Germinal center (tissue), 1 donor: Measurements from ENCODE around the gene ZSWIM8.
A peak's percentile ranks its signal among the peaks of the same experiment; 100 is the strongest.
"Not testable (repeated sequence)": the region's sequence is repeated elsewhere in the genome, so short reads cannot be mapped to it uniquely, and the experiment has no call there.

Source experiments
- DNase-seq: peaks from one replicate; pipeline ENCODE4 v3.0.0; 2012; ENCODE audit warnings: mixed read lengths, low spot score

Gene ZSWIM8

DNA sequence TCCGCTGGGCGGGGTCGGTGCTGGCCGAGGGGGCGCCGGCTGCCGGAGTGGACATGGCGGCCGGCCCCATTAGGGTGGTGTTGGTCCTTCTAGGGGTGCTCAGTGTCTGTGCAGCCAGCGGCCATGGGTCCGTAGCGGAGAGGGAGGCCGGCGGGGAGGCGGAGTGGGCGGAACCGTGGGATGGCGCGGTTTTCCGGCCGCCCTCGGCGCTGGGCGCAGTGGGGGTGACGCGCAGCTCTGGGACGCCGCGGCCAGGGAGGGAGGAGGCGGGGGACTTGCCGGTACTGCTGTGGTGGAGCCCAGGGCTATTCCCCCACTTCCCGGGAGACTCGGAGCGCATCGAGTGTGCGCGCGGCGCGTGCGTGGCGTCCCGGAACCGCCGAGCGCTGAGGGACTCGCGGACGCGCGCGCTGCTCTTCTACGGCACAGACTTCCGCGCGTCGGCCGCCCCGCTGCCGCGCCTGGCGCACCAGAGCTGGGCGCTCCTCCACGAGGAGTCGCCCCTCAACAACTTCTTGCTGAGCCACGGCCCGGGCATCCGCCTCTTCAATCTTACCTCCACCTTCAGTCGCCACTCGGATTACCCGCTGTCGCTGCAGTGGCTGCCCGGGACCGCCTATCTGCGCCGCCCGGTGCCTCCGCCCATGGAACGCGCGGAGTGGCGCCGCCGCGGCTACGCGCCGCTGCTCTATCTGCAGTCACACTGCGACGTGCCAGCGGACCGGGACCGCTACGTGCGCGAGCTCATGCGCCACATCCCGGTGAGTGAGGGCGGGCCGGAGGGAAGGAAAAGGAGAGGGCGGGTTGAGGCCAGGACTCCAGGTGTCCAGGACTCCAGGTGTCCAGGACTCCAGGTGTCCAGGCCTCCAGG is 12.9 kb upstream of the ZSWIM8 start:
- peak; percentile 80 for DNase-seq

GRCh38 chr10:73773152-73773879 is 12.1 kb upstream of the ZSWIM8 start:
- no peak for DNase-seq

DNA sequence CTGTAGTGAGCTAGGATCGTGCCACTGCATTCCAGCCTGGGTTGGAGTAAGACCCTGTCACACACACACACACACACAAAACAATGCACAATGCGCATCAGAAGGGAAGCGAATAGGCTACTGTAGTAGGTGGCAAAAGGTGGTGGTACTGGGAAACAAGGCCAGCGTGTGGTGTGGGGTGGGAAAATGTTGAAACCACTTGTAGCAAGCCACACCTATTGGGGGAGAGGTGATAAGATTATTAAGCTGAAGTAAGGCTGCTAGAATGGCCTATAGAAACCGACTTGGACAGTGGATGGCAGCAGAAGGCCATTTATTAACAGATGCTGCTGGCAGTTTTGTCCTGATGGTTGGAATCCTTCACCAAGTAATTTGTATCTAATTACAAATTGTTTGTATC is 10.8 kb upstream of the ZSWIM8 start:
- DNase-seq, result no peak

DNA sequence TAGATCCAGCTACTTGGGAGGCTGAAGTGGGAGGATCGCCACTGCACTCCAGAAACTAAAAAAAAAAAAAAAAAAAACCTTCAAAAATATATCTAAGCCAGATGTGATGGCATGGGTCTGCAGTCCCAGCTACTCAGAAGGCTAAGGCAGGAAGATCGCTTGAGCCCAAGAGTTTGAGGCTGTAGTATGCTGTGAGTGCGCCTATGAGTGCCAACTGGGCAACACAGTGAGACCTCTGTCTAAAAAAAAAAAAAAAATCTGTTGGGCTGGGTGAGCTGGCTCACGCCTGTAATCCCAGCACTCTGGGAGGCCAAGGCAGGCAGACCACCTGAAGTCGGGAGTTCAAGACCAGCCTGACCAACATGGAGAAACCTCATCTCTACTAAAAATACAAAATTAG is 6.4 kb upstream of the ZSWIM8 start:
- no peak for DNase-seq

GRCh38 chr10:73779539-73780197 is 5.7 kb upstream of the ZSWIM8 start:
- no peak for DNase-seq

- DNase-seq, result no peak
These were observed 5.1 kb upstream of the ZSWIM8 start for GRCh38 chr10:73780301-73780700.

DNA sequence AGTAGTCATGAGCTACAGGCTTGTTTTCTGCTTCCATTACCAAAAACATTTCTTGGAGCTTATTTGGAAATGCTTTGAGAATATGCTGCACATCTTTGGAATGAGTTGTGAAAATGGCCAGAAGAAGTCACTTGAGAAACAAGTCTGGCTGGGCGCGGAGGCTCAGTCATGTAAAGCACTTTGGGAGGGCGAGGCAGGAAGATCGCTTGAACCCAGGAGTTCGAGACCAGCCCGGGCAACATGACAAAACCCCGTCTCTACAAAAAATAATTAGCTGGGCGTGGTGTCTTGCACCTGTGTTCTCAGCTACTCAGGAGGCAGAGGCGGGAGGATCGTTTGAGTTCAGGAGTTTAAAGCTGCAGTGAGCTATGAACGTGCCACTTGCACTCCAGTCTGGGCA is 4.4 kb upstream of the ZSWIM8 start:
- no peak for DNase-seq

GRCh38 chr10:73781548-73781878 is 3.9 kb upstream of the ZSWIM8 start:
- DNase-seq, result no peak

DNA sequence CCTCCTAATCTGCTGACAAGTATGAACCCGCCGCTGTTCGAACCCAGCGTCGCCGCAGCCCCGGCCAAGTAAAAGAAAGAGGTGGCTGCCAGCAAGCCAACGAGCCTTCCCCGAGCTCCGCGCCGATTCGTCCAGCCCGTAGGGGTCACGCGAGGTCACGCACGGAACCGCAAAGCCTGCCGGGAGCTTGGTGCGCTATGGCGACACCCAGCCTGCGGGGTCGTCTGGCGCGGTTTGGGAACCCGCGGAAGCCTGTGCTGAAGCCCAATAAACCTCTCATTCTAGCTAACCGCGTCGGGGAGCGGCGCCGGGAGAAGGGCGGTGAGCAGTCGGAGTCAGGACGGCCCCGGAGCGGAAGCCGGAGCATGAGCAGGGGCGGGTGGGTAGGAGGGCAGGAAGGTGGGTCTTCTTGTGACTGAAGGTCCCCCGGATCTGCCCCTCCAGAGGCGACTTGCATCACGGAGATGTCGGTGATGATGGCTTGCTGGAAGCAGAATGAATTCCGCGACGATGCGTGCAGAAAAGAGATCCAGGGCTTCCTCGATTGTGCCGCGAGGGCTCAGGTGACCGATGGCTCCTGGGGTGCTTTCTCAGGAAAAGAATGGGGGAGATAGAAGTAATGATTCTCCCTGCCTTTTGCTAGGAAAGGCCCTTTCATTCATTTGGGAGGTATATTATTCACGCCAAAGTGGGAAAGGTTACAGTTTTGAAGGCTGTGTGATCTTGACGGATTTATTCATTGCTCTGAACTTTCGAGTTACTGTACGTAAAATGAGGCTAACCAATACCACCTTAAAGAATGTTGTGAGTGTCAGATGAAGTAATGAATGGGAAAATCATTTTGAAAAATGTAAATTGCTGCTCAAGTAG is 3.3 kb upstream of the ZSWIM8 start, which contains the start of gene CHCHD1:
CHCHD1 (plus strand) TSS at position 170 of the 870 bp plus-strand sequence; CDS start at position 198, 28 bp downstream.
- DNase-seq, result peak; percentile 90

DNA sequence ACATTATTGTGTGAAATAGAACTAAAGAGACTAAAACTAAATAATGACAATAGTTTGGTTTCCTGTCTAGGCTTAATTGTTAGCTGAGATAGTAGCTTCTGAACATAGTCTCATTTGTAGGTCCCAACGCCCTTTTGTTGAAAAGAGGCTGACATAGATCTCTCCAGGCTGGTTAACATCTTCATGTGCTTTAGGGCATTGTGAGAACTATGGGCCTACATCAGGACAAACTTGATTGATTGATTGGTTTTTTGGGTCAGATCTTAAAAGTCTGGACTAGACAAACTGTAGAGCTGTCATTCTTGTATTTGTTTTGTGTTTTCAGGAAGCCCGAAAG is 2.7 kb upstream of the ZSWIM8 start:
- DNase-seq, result no peak

GRCh38 chr10:73785721-73786511 is 510 bp downstream of the ZSWIM8 start:
- DNase-seq, result peak; percentile 43

DNA sequence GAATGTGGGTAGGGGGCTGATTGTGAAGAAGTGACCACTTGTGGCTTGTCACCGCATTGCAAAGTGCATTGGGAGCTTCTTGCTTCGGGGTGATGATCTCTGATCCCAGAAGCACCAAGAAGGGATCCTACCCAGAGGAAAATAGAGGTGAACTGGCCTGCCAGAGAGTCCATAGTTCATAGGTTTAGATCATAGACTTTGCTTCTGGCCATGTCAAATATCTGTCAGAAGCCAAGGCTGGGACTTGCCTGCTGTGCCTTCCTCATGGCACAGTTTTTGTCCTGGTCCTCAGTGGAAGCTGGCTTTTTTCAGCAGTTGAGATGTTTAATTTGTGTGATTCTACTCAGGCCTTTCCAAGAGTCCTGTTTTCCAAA is 1.1 kb downstream of the ZSWIM8 start:
- DNase-seq, result no peak

GRCh38 chr10:73787031-73787800 is 1.8 kb downstream of the ZSWIM8 start:
- not testable (repeated sequence) for DNase-seq

DNA sequence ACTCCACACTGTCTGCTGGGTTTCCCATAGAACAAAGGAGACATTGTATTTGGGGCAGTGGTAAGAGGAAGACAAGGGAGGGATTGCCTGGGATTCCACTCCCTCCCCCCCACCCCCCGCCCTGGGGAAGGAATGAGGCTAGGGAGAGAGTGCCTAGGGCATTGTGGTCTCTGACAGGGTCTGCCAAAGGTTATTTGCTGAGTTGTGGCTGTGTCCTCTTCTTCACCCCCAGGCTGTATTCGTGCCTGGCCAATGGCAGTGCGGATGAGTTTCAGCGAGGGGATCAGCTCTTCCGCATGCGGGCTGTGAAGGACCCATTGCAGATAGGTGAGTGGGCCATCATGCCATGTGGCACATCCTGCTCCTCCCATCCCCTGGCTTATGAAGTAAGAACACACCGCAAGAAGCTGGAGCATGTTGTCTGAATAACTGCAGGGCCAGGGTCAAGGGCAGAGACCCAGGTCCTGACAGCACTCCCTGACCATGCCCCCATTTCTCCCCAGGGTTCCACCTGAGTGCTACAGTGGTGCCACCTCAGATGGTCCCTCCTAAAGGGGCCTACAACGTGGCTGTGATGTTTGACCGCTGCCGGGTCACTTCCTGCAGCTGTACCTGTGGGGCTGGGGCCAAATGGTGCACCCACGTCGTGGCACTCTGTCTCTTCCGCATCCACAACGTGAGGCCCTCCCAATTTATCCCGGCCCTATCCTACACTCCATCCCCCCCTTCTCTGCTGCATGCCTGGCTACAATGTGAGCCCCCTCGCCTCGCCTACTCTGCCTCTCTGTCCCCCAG is 3.7 kb downstream of the ZSWIM8 start:
- DNase-seq, result no peak

- DNase-seq, result no peak
These were observed 4.3 kb downstream of the ZSWIM8 start for GRCh38 chr10:73789659-73790055.

GRCh38 chr10:73790886-73791625 is 5.7 kb downstream of the ZSWIM8 start:
- DNase-seq, result no peak

DNA sequence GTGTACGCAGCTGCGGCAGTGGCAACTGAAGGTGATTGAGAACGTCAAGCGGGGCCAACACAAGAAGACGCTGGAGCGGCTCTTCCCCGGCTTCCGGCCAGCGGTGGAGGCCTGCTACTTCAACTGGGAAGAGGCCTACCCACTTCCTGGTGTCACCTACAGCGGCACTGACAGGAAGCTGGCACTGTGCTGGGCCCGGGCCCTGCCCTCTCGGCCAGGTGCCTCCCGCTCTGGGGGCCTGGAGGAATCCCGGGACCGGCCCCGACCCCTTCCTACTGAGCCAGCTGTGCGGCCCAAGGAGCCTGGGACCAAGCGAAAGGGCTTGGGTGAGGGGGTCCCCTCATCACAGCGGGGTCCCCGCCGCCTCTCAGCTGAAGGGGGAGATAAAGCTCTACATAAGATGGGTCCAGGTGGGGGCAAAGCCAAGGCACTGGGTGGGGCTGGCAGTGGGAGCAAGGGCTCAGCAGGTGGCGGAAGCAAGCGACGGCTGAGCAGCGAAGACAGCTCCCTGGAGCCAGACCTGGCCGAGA is 6.5 kb downstream of the ZSWIM8 start:
- no peak for DNase-seq

DNA sequence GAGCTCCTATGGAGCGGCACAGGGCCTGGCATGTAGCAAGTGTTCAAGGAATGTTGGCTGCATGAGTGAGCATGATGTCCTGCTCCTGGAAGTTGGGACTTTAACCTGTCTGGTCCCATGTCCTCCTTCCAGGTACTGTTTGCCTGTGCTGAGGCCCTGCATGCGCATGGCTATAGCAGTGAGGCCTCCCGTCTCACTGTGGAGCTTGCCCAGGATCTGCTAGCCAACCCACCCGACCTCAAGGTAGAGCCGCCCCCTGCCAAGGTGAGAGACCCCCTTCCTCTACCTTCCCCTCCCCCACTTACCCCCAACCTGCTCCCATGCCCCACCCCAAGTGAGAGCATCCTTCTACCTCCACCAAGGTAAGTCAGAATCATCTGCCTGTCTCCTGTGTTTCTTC is 8.1 kb downstream of the ZSWIM8 start:
- no peak for DNase-seq

DNA sequence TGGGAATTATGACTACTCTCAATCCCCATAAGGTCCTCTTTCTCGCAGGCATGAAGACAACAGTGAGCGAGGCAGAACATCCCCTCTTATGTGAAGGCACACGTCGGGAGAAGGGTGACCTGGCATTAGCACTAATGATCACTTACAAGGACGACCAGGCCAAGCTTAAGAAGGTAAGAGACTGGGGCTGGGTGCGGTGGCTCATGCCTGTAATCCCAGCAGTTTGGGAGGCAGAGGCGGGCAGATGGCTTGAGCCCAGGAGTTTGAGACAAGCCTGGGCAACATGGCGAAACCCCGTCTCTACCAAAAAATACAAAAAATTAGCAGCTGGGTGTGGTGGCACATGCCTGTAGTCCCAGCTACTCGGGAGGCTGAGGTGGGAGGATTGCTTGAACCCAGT is 10.1 kb downstream of the ZSWIM8 start:
- DNase-seq, result not testable (repeated sequence)
